HepG2 (cell line): ENCODE results near the gene PI3. TPM values are rescaled to one million over a fixed set of nuclear protein-coding genes. Genes with fewer than 3 reads are reported as not detected.
A peak's percentile ranks its signal among the peaks of the same experiment; 100 is the strongest.
"Not testable (repeated sequence)": the region's sequence is repeated elsewhere in the genome, so short reads cannot be mapped to it uniquely, and the experiment has no call there.

Source experiments
- ATAC-seq: fragments of 200-7000 bp; cut with Tn5 transposase; 3 replicates; pipeline ENCODE4 v1.9.1; 2020; ENCODE audit warnings: mild to moderate bottlenecking, moderate library complexity
- BruUV-seq: library from RNA; stranded (reverse); fragments of 400-500 nt; replicated peaks from 2 replicates; lab custom pipeline; 2021; lab: Mats Ljungman, UMichigan
- CTCF ChIA-PET: fragments of 300-600 bp; formaldehyde crosslinking; extraction: SDS; loops from one replicate; lab custom pipeline; 2021; ENCODE audit warnings: low total read pairs, inconsistent platforms, low intra/inter-chr PET ratio; lab: Yijun Ruan, JAX
- POLR2A ChIA-PET: fragments of 350-600 bp; sonication (Branson Sonifier 250); formaldehyde crosslinking; loops from one replicate; lab custom pipeline; 2020; ENCODE audit warnings: antibody characterized with exemption, inconsistent platforms; lab: Yijun Ruan, JAX
- DNase-seq: peaks from one replicate; pipeline ENCODE4 v3.0.0-alpha.2; 2015; ENCODE audit warnings: low spot score
- FAIRE-seq: peaks from 3 replicates; lab custom pipeline; 2011; peaks lifted over from hg19 to GRCh38; lab: Jason Lieb, UNC
- H2AFZ ChIP-seq: one replicate; pipeline ENCODE4 v1.6.1; 2011; ENCODE audit warnings: low read length, inconsistent platforms
- H3K27ac ChIP-seq: fragments of 300-600 bp; 3 replicates; pipeline ENCODE4 v1.8.0; 2011; ENCODE audit warnings: mixed run types, mild to moderate bottlenecking, mixed read lengths, low read length, inconsistent platforms; ENCODE audit not compliant: insufficient read depth; ENCODE audit errors: extremely low read length
- H3K27me3 ChIP-seq, 2 experiments: fragments of 200-600 bp in 1 of 2; 2 replicates in 1 of 2; 3 replicates in 1 of 2; pipeline versions ENCODE4 v1.6.0 to v1.8.0; 2011; ENCODE audit warnings: low read length in 2 of 2, mild to moderate bottlenecking in 2 of 2, moderate library complexity in 2 of 2, inconsistent platforms in 1 of 2; ENCODE audit not compliant: insufficient read depth in 2 of 2, control insufficient read depth in 1 of 2
- H3K36me3 ChIP-seq, 2 experiments: fragments of 200-600 bp in 1 of 2; replicated peaks in 1 of 2; 2 replicates in 1 of 2; 3 replicates in 1 of 2; pipeline versions ENCODE4 v1.5.1 to v1.8.0; 2011; ENCODE audit warnings: low read length in 2 of 2, inconsistent platforms in 1 of 2; ENCODE audit not compliant: insufficient read depth in 2 of 2, control insufficient read depth in 1 of 2
- H3K4me1 ChIP-seq: 2 replicates; pipeline ENCODE4 v1.5.1; 2012; ENCODE audit warnings: low read length, inconsistent platforms; ENCODE audit not compliant: insufficient read depth
- H3K4me2 ChIP-seq: 2 replicates; pipeline ENCODE4 v1.6.0; 2011; ENCODE audit warnings: low read depth, low read length, inconsistent platforms
- H3K4me3 ChIP-seq, 3 experiments: fragments of 200-600 bp in 1 of 3; sonication (generic), shearing (Covaris generic) in 1 of 3; replicated peaks in 1 of 3; 2 replicates each; pipeline ENCODE4 v1.5.1; 2011 to 2016; ENCODE audit warnings: low read length in 3 of 3, inconsistent platforms in 2 of 3, low read depth in 2 of 3, mild to moderate bottlenecking in 2 of 3, control low read depth in 1 of 3, mixed read lengths in 1 of 3; ENCODE audit not compliant: insufficient read depth in 1 of 3
- H3K79me2 ChIP-seq: one replicate; pipeline ENCODE4 v1.6.1; 2011; ENCODE audit warnings: low read length, inconsistent platforms; ENCODE audit not compliant: insufficient read depth
- H3K9ac ChIP-seq: 2 replicates; pipeline ENCODE4 v1.6.0; 2011; ENCODE audit warnings: mild to moderate bottlenecking, low read depth, low read length, inconsistent platforms; ENCODE audit not compliant: insufficient read depth
- H3K9me3 ChIP-seq: 2 replicates; pipeline ENCODE4 v1.5.1; 2012; ENCODE audit warnings: mild to moderate bottlenecking, low read length
- H4K20me1 ChIP-seq: 2 replicates; pipeline ENCODE4 v1.6.0; 2011; ENCODE audit warnings: inconsistent platforms, mild to moderate bottlenecking, low read length, moderate library complexity; ENCODE audit not compliant: insufficient read depth
- FOXC1 ChIP-seq: sonication (generic); formaldehyde crosslinking; IDR thresholded peaks from 2 replicates; pipeline ENCODE4 v1.8.0; 2022; ENCODE audit warnings: mild to moderate bottlenecking, missing genetic modification reagents, borderline replicate concordance
- IRF2 ChIP-seq: IDR thresholded peaks from 2 replicates; pipeline ENCODE4 v1.6.1; 2018; ENCODE audit warnings: missing genetic modification reagents, missing compliant biosample characterization
- STAG1 ChIP-seq: sonication (generic); formaldehyde crosslinking; IDR thresholded peaks from 2 replicates; pipeline ENCODE4 v1.4.0; 2020; ENCODE audit warnings: missing genetic modification reagents
- ZNF816 ChIP-seq: sonication (generic); formaldehyde crosslinking; IDR thresholded peaks from 2 replicates; pipeline ENCODE4 v1.8.0; 2022; ENCODE audit warnings: missing genetic modification reagents, mild to moderate bottlenecking, borderline replicate concordance
- WGBS: methylation state at CpG from one replicate; pipeline ENCODE4 v1.1.6; 2017; ENCODE audit warnings: low lambda C conversion rate; 5-methylcytosine and 5-hydroxymethylcytosine counted together
- in situ Hi-C: cut with HindIII; loops from 2 replicates; pipeline ENCODE4 v1.10.0; 2017; ENCODE audit warnings: low pct_unique_long_range_greater_than_20kb; ENCODE audit not compliant: extremely low pct_ligation_motif_present
- intact Hi-C: fragments of 100-400 bp; cut with micrococcal nuclease; formaldehyde crosslinking; loops from one replicate; pipeline ENCODE4 v1.10.0; 2022; ENCODE audit not compliant: unreplicated experiment
- polyA plus RNA-seq, 8 experiments: library from polyadenylated mRNA; depleted of rRNA in 3 of 8; stranded (reverse) in 7 of 8; unstranded in 1 of 8; fragments of >200 nt; fragmentation: Illumina TruSeq in 4 of 8; extraction: Trizol in 4 of 8; gene quantifications; 2 replicates each; pipeline versions ENCODE4 v1.2.1 to v1.2.3, GENCODE V29; 2011 to 2016; ENCODE audit warnings: low read depth in 4 of 8, missing spikeins in 1 of 8, mixed read lengths in 1 of 8; ENCODE audit not compliant: insufficient read depth in 1 of 8
- total RNA-seq, 5 experiments: library from RNA; depleted of rRNA; stranded (reverse); fragments of >200 nt; fragmentation: Illumina TruSeq; extraction: Trizol; gene quantifications; 2 replicates each; pipeline ENCODE4 v1.2.3, GENCODE V29; 2016; ENCODE audit warnings: low read depth in 1 of 5
- TF ChIP-seq, protein P1 (sequence below): sonication (generic); formaldehyde crosslinking; IDR thresholded peaks from 2 replicates; pipeline ENCODE4 v1.5.0; 2020; ENCODE audit warnings: mild to moderate bottlenecking, missing genetic modification reagents, moderate library complexity

PI3 gene
- total and polyA plus RNA-seq, 2 of the 13 experiments (the other 11 are each of a cell fraction or from before 2014, with no cell fraction given) = 0.22 TPM; not detected in 1

DNA sequence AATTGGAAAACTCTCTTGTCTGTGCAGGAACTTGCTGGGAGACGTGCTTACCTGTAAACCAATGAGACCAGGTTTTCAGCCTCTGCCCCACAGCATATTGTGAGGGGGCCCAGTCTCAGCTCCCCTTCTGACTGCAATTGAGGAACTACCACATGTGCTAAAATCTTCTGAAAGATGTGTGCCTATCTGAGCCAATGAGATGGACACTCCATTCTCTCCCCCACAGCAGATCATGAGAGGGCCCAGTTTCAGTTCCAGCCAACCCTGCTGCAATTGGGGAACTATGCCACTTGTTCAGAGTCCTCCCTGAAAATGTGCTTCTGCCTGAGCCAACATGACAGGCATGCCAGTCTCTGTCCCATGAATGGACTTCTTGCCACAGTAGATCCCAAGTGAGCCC lies 20.9 kb upstream of the PI3 start:
- Histone ChIP-seq H3K4me3 (no peak overlapping the region), H3K9me3 (no peaks in the 10 kb centered on the region), H4K20me1 (no peaks in the 10 kb centered on the region), H3K36me3 (no peaks in the 10 kb centered on the region), H3K4me2 (no peak overlapping the region), H3K79me2 (no peaks in the 10 kb centered on the region), H3K27me3 (no peaks in the 10 kb centered on the region; a peak in 1 of 5 replicates), H3K9ac (no peak overlapping the region), H3K4me1 (no peaks in the 10 kb centered on the region), H3K27ac (no peak overlapping the region), H2AFZ (no peak overlapping the region)
- no TSS peak for BruUV-seq
- TF ChIP-seq FOXC1 (CRISPR knock-in tag) = no peak
- 17% methylated on average over 1 of the region's 1 CpG for WGBS
- no peak for ATAC-seq
- FAIRE-seq = no peak
- in situ Hi-C loops = no loop called here
- intact Hi-C loops = no loop called here
- ChIA-PET CTCF (no interaction called here), POLR2A (no interaction called here)
- DNase-seq = no peak

DNA sequence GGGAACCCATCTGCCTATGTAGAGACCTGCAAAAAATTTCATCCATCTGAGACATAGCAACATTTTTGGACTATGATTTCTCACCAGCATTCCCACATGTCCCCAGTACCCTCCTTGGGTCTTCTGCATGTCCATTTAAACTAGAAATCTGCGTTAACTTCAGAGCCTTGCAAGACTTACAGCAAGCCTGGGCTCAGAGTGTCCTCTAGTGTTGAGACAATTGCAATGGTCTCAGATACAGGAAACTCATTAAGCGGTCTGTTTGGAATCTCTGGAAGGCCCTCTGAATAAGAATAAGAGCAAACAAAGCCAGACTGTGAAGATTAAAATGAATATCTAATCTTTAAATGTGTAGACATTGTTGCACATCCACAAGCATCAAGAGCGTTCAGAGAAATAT lies 20.5 kb upstream of the PI3 start:
- Histone ChIP-seq H3K9ac (no peak overlapping the region), H3K9me3 (peaks cover 4% of the 10 kb centered on the region; the same call in 1 of the 2 replicates), H3K36me3 (no peaks in the 10 kb centered on the region), H3K4me2 (no peak overlapping the region), H3K27ac (no peak overlapping the region), H2AFZ (no peak overlapping the region), H3K4me3 (no peak overlapping the region), H3K79me2 (no peaks in the 10 kb centered on the region), H3K27me3 (no peaks in the 10 kb centered on the region; a peak in 1 of 5 replicates), H4K20me1 (no peaks in the 10 kb centered on the region), H3K4me1 (no peaks in the 10 kb centered on the region)
- TF ChIP-seq STAG1 (CRISPR knock-in tag) (peak; percentile 43), IRF2 (CRISPR knock-in tag) (no peak), ZNF816 (no peak)
- TF ChIP-seq, protein P1, sequence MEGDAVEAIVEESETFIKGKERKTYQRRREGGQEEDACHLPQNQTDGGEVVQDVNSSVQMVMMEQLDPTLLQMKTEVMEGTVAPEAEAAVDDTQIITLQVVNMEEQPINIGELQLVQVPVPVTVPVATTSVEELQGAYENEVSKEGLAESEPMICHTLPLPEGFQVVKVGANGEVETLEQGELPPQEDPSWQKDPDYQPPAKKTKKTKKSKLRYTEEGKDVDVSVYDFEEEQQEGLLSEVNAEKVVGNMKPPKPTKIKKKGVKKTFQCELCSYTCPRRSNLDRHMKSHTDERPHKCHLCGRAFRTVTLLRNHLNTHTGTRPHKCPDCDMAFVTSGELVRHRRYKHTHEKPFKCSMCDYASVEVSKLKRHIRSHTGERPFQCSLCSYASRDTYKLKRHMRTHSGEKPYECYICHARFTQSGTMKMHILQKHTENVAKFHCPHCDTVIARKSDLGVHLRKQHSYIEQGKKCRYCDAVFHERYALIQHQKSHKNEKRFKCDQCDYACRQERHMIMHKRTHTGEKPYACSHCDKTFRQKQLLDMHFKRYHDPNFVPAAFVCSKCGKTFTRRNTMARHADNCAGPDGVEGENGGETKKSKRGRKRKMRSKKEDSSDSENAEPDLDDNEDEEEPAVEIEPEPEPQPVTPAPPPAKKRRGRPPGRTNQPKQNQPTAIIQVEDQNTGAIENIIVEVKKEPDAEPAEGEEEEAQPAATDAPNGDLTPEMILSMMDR (CRISPR knock-in tag) = peak; percentile 46
- intact Hi-C loops (no loop called here), in situ Hi-C loops (no loop called here)
- no peak for FAIRE-seq
- ChIA-PET CTCF (no interaction called here), POLR2A (no interaction called here)
- WGBS = 4% methylated on average over 3 of the region's 3 CpGs
- no TSS peak for BruUV-seq
- no peak for ATAC-seq
- no peak for DNase-seq

DNA sequence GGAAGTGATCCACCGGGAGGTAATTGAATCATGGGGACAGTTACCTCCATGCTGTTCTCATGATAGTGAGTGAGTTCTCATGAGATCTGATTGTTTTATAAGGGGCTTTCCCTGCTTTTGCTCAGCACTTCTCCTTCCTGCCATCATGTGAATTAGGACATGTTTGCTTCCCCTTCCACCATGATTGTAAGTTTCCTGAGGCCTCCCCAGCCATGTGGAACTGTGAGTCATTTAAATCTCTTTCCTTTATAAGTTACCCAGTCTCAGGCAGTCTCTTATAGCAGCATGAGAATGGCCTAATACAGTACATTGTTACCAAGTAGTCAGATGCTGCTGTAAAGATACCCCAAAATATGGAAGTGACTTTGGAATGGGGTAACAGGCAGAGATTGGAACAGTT lies 19.9 kb upstream of the PI3 start:
- POLR2A ChIA-PET, CTCF ChIA-PET: not testable (repeated sequence)
- 0% methylated on average over 1 of the region's 1 CpG for WGBS

More for the DNA sequence above, 19.9 kb upstream of the PI3 start:
- FAIRE-seq, H3K4me3 ChIP-seq, in situ Hi-C loops, H3K27ac ChIP-seq, H3K9me3 ChIP-seq, intact Hi-C loops, H3K27me3 ChIP-seq, H4K20me1 ChIP-seq, H3K4me2 ChIP-seq, H3K79me2 ChIP-seq, H3K4me1 ChIP-seq, ATAC-seq, DNase-seq, H2AFZ ChIP-seq, H3K36me3 ChIP-seq, H3K9ac ChIP-seq, BruUV-seq: not testable (repeated sequence)
